Natural killer cell (primary cell): ENCODE measurements around the gene ITGA5. TPM values are rescaled to one million over a fixed set of nuclear protein-coding genes. Genes with fewer than 3 reads are reported as not detected.

ENCODE experiments used
- ATAC-seq, 3 donors: fragments of 150-1000 bp in 2 of 3; fragments of 200-7000 bp in 1 of 3; cut with Tn5 transposase; 1 replicate in 1 of 3; 2 replicates in 2 of 3; pipeline ENCODE4 v1.10.0; 2021; ENCODE audit warnings: mild to moderate bottlenecking in 2 of 3, moderate library complexity in 2 of 3
- DNase-seq, 2 donors: peaks; one replicate each; pipeline versions ENCODE4 v3.0.0 to v3.0.0-alpha.2; 2013 to 2021; ENCODE audit warnings: mixed read lengths in 1 of 2
- H3K27ac ChIP-seq: one replicate; pipeline ENCODE4 v1.5.1; 2013; ENCODE audit warnings: mild to moderate bottlenecking, low read length
- H3K27me3 ChIP-seq: one replicate; pipeline ENCODE4 v1.6.1; 2013; ENCODE audit warnings: low read length; ENCODE audit not compliant: control insufficient read depth, insufficient read depth
- H3K36me3 ChIP-seq: one replicate; pipeline ENCODE4 v1.6.1; 2013; ENCODE audit warnings: low read length; ENCODE audit not compliant: control insufficient read depth, insufficient read depth
- H3K4me1 ChIP-seq: one replicate; pipeline ENCODE4 v1.6.1; 2013; ENCODE audit warnings: low read length; ENCODE audit not compliant: control insufficient read depth, insufficient read depth
- H3K4me3 ChIP-seq: one replicate; pipeline ENCODE4 v1.5.1; 2013; ENCODE audit warnings: low read length
- H3K9me3 ChIP-seq: one replicate; pipeline ENCODE4 v1.6.1; 2013; ENCODE audit warnings: low read length; ENCODE audit not compliant: control insufficient read depth, insufficient read depth
- H3K27ac Mint-ChIP-seq, 2 donors: one replicate each; pipeline ENCODE4 v1.8.0; 2022; ENCODE audit warnings: mild to moderate bottlenecking in 2 of 2, mixed read lengths in 2 of 2, moderate library complexity in 1 of 2
- H3K27me3 Mint-ChIP-seq, 2 donors: one replicate each; pipeline ENCODE4 v1.8.0; 2022; ENCODE audit warnings: low read depth in 2 of 2, mixed read lengths in 2 of 2
- H3K36me3 Mint-ChIP-seq: one replicate; pipeline ENCODE4 v1.8.0; 2022; ENCODE audit warnings: mixed read lengths
- H3K4me1 Mint-ChIP-seq, 2 donors: one replicate each; pipeline ENCODE4 v1.8.0; 2022; ENCODE audit warnings: mixed read lengths in 2 of 2
- H3K4me3 Mint-ChIP-seq: one replicate; pipeline ENCODE4 v1.8.0; 2022; ENCODE audit warnings: mild to moderate bottlenecking, moderate library complexity, mixed read lengths
- H3K9me3 Mint-ChIP-seq, 2 donors: one replicate each; pipeline ENCODE4 v1.8.0; 2022; ENCODE audit warnings: mixed read lengths in 2 of 2
- WGBS: methylation state at CpG from one replicate; pipeline ENCODE4 v1.1.7; 2013; ENCODE audit warnings: missing lambda C conversion rate; ENCODE audit not compliant: insufficient coverage; 5-methylcytosine and 5-hydroxymethylcytosine counted together
- intact Hi-C: fragments of 100-400 bp; cut with micrococcal nuclease; formaldehyde crosslinking; loops from one replicate; pipeline ENCODE4 v1.14.2; 2022
- total RNA-seq, 4 donors: library from RNA; stranded (reverse); fragments of 120-200 nt in 1 of 4; gene quantifications; one replicate each; pipeline versions ENCODE4 v1.2.3 to v1.2.4, GENCODE V29; 2013 to 2022
- TF ChIP-seq, protein P1 (sequence below): fragments of 200-600 bp; IDR thresholded peaks from one replicate; pipeline ENCODE4 v1.8.0; 2022; ENCODE audit warnings: antibody characterized with exemption

ITGA5 gene
- total RNA-seq, 3 donors from 2014 or later (not counting 1 experiment from before 2014, with no cell fraction given), result 177 to 232 (median 207) TPM

DNA sequence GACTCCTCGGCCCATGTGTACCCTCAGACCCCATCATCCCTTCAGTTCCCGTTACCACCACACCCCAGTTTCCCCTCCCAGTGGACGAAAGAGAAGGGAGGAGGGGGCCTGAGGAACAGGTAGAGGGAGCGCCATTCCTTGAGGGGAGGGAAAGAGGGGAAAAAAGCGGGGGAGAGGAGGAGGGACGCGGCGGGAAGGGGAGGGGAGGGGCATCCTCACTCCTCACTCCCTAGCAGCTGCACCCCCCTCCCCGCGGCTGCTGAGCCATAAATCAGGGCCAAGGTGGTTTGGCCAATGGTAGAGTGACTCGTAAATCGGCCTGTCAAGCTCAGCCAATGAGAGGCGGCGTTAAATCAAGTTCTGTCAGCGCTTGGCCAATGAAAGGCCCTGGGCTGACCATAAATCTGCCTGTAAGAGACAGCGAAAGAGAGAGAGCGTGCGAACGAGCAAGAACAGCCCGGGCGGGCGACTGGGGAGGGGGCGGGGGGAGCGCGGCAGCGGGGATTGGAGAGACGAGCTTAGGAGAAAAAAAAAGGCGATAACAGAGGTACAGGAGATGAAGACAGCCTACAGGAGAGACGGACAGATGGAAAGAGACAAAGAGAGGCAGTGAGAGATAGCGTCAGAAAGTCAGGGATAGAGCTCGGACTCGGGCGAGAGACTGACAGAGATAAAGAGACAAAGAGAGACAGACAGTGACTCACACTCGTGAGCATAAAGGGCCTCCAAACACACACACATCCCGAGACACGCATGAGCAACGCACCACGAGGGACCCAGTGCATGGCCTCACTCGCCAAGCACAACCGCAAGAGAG, 59.9 kb downstream of the ITGA5 start:
- Histone ChIP-seq H3K4me1 (peaks cover 30% of the 10 kb centered on the region), H3K4me3 (peak overlapping the region; percentile 90), H3K27me3 (no peaks in the 10 kb centered on the region), H3K9me3 (no peaks in the 10 kb centered on the region), H3K27ac (peak overlapping the region; percentile 79), H3K36me3 (no peaks in the 10 kb centered on the region)
- H3K4me3 Mint-ChIP-seq, result no peak overlapping the region
- under 1% methylated on average over 32 of the region's 40 CpGs for WGBS
- intact Hi-C loops, result loop anchor here (1.0 kb wide), 2 partner anchors 35 to 79 kb away; partner anchors contain the start of genes CBX5 and HNRNPA1
- no peak overlapping the region for H3K27ac Mint-ChIP-seq
- TF ChIP-seq, protein P1, sequence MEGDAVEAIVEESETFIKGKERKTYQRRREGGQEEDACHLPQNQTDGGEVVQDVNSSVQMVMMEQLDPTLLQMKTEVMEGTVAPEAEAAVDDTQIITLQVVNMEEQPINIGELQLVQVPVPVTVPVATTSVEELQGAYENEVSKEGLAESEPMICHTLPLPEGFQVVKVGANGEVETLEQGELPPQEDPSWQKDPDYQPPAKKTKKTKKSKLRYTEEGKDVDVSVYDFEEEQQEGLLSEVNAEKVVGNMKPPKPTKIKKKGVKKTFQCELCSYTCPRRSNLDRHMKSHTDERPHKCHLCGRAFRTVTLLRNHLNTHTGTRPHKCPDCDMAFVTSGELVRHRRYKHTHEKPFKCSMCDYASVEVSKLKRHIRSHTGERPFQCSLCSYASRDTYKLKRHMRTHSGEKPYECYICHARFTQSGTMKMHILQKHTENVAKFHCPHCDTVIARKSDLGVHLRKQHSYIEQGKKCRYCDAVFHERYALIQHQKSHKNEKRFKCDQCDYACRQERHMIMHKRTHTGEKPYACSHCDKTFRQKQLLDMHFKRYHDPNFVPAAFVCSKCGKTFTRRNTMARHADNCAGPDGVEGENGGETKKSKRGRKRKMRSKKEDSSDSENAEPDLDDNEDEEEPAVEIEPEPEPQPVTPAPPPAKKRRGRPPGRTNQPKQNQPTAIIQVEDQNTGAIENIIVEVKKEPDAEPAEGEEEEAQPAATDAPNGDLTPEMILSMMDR, result no peak
- H3K27me3 Mint-ChIP-seq, result peaks cover 0 to 3% of the 10 kb centered on the region in 2 donors
- no peaks in the 10 kb centered on the region for H3K36me3 Mint-ChIP-seq
- no peaks in the 10 kb centered on the region for H3K9me3 Mint-ChIP-seq
- ATAC-seq (peak; percentile 88 to 97 (median 96)), DNase-seq (peak; percentile 86 to 98)
- peaks cover 4 to 7% of the 10 kb centered on the region in 2 donors for H3K4me1 Mint-ChIP-seq

DNA sequence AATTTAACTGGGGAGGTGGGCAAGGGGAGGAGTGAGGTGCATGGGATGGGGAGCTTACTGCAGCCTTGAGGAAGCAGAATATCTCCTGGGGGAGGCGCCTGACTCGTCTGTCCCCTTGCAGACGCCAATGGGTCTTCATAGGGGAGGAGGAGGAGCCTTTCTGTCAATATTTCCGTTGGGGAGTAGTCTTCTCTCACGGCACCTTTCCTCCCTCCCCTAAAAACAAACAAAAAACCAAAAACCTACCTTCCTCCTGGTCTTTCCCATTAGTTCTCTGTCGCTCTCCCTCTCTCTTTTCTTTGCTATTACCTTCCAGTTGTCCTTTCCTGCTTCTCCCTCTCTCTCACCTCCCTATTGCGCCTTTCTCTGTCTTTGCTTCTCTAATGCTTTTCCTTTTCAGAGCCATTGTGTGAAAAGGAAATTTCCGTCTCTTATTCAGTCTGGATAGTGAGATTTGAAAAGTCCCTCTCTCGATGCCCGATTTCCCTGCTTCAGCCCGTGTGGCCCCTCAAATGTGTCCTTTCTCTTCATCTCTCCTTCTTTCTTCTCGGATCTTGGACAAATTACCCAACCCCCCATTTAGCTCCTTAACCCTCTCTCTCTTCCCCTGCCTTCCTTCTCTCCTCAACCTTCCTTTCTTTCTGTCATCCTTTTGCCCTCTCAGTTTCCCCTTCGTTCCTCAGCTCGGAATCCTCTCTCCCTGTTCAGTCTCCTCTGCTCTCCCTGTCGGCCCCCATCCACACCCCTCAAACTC, 60.7 kb downstream of the ITGA5 start:
- TF ChIP-seq, protein P1, result no peak
- Histone ChIP-seq H3K36me3 (no peaks in the 10 kb centered on the region), H3K4me3 (peak overlapping the region; percentile 90), H3K4me1 (peaks cover 28% of the 10 kb centered on the region), H3K27ac (peak overlapping the region; percentile 76), H3K27me3 (no peaks in the 10 kb centered on the region), H3K9me3 (no peaks in the 10 kb centered on the region)
- no peak overlapping the region for H3K4me3 Mint-ChIP-seq
- DNase-seq, result peak in 1 of 2 donors; percentile 73
- intact Hi-C loops, result no loop called here
- no peak for ATAC-seq
- no peaks in the 10 kb centered on the region for H3K9me3 Mint-ChIP-seq
- peaks cover 0 to 4% of the 10 kb centered on the region in 2 donors for H3K4me1 Mint-ChIP-seq
- H3K36me3 Mint-ChIP-seq, result no peaks in the 10 kb centered on the region
- peaks cover 0 to 3% of the 10 kb centered on the region in 2 donors for H3K27me3 Mint-ChIP-seq
- no peak overlapping the region for H3K27ac Mint-ChIP-seq
- 13% methylated on average over 13 of the region's 15 CpGs for WGBS

DNA sequence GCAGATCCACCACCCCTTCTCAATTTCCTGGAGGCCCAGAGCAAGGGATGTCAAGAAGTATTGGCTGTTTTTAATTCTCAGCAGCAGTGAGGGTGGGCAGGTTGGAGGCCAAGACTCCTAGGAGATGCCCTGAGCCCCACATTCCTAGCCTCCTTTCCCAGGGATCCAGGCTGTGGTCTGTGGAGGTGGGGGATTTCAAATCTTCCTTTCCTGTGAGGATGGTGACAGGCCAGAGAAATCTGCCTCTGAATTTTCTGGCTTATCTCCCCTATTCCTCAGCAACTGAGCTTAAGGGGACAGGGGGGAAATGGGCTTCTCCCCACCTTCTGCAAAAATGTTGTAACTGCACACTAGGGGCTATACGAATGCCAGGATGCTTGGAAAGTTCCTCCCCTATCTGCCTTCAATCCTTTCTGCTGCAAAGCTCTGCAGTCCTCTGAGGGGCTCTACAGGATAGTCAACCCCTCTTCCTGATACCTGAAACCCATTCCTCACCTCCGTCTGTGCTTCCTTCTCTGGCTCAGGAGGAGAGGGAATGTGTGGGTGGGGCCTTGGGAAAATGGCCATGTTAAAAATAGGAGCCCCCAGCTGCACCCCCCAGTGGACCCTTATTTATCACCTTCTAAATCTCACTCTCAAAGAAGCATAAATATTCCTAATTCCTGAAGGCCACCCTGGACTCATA, 61.4 kb downstream of the ITGA5 start:
- no peak for DNase-seq
- H3K4me3 ChIP-seq, result no peak overlapping the region
- H3K27me3 Mint-ChIP-seq, result no peaks in the 10 kb centered on the region
- intact Hi-C loops, result no loop called here
- WGBS, result 83% methylated on average over 1 of the region's 2 CpGs
- H3K36me3 Mint-ChIP-seq, result no peaks in the 10 kb centered on the region
- no peak overlapping the region for H3K27ac ChIP-seq
- H3K4me1 Mint-ChIP-seq, result peaks cover 0 to 4% of the 10 kb centered on the region in 2 donors
- no peak overlapping the region for H3K4me3 Mint-ChIP-seq
- ATAC-seq, result no peak
- no peaks in the 10 kb centered on the region for H3K36me3 ChIP-seq
- peak overlapping the region in 1 of 2 donors; percentile 31 for H3K27ac Mint-ChIP-seq
- no peaks in the 10 kb centered on the region for H3K9me3 Mint-ChIP-seq
- H3K9me3 ChIP-seq, result no peaks in the 10 kb centered on the region
- TF ChIP-seq, protein P1, result no peak
- peaks cover 22% of the 10 kb centered on the region for H3K4me1 ChIP-seq
- no peaks in the 10 kb centered on the region for H3K27me3 ChIP-seq
